ENCODE data around the gene CDK9.

- no peak for TF ChIP-seq CTCF (IDR thresholded peaks at IDR 0.05 in 8 of 11, conservative IDR thresholded peaks at IDR 0.05 in 3 of 11)
- no peak for TF ChIP-seq POLR2A (IDR thresholded peaks at IDR 0.05)
- peak in 2 of 3 donors; percentile 29 to 73 for TF ChIP-seq POLR2AphosphoS5 (IDR thresholded peaks at IDR 0.05)
Observed at GRCh38 chr9:127809540-127810377, 23.9 kb downstream of the CDK9 start.

All from spleen (tissue), 7 donors.